CD4-positive, alpha-beta T cell treated with Interferon gamma for 1 hour (primary cell): ENCODE results near the gene PDIA6.

Source experiments
- DNase-seq: peaks from one replicate; pipeline ENCODE4 v3.0.0-alpha.2; 2020

Gene PDIA6

GRCh38 chr2:10760794-10761504 is 51.6 kb downstream of the PDIA6 start:
- no peak for DNase-seq

- DNase-seq: no peak
Measured at GRCh38 chr2:10759151-10759714, 53.4 kb downstream of the PDIA6 start.

- DNase-seq: no peak
Measured at GRCh38 chr2:10757814-10758286, 54.7 kb downstream of the PDIA6 start.

GRCh38 chr2:10755621-10756020 is 57.0 kb downstream of the PDIA6 start:
- no peak for DNase-seq

GRCh38 chr2:10753876-10754275 is 58.7 kb downstream of the PDIA6 start:
- DNase-seq: no peak

- DNase-seq: no peak
Measured at GRCh38 chr2:10753156-10753555, 59.4 kb downstream of the PDIA6 start.

GRCh38 chr2:10752236-10752635 is 60.3 kb downstream of the PDIA6 start:
- DNase-seq: no peak

- no peak for DNase-seq
Measured at GRCh38 chr2:10750610-10751009, 62.0 kb downstream of the PDIA6 start.

- no peak for DNase-seq
Measured at GRCh38 chr2:10742666-10743065, 69.9 kb downstream of the PDIA6 start.

GRCh38 chr2:10741139-10741538 is 71.4 kb downstream of the PDIA6 start:
- DNase-seq: no peak

- DNase-seq: no peak
Measured at GRCh38 chr2:10740226-10740625, 72.4 kb downstream of the PDIA6 start.

GRCh38 chr2:10738192-10738591 is 74.4 kb downstream of the PDIA6 start:
- no peak for DNase-seq

- DNase-seq: no peak
Measured at GRCh38 chr2:10733980-10734379, 78.6 kb downstream of the PDIA6 start.

- no peak for DNase-seq
Measured at GRCh38 chr2:10733566-10733925, 79.0 kb downstream of the PDIA6 start.
